Measurements from ENCODE around the gene COPS7A.
A peak's percentile ranks its signal among the peaks of the same experiment; 100 is the strongest.

DNA sequence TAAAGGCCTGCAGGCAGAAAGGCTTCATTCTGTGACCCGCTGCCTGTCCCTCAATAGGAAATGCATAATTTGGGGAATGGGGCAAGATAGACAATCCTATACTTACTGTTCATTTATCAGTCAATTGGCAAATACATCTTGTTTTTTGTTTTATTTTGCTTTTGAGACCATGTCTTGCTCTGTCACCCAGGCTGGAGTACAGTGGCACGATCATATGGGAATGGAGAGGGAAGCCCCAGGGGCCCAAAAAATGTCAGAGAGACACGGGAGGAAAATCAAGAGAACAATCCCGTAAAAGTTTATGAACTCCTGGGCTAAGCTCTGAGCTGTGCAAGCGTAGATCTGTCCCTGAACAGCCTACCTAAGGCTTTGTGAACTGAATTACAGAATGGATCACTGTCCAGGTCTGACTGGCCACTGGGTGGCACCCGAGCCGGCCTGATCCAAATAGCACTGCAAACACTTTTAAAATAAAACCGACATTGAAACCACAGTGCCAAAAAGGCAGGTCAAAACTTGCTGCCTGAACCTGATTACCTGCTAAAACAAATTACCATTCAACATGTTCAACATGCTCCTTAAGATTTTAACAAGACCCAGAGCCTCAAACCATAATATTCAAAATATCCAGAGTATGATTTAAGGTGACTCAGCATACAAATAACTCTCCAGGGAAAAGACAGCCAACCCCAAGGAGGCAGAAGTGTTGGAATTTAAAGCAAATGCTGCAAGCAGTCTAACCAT is 11.8 kb downstream of the COPS7A start:
- TF ChIP-seq, protein P1, sequence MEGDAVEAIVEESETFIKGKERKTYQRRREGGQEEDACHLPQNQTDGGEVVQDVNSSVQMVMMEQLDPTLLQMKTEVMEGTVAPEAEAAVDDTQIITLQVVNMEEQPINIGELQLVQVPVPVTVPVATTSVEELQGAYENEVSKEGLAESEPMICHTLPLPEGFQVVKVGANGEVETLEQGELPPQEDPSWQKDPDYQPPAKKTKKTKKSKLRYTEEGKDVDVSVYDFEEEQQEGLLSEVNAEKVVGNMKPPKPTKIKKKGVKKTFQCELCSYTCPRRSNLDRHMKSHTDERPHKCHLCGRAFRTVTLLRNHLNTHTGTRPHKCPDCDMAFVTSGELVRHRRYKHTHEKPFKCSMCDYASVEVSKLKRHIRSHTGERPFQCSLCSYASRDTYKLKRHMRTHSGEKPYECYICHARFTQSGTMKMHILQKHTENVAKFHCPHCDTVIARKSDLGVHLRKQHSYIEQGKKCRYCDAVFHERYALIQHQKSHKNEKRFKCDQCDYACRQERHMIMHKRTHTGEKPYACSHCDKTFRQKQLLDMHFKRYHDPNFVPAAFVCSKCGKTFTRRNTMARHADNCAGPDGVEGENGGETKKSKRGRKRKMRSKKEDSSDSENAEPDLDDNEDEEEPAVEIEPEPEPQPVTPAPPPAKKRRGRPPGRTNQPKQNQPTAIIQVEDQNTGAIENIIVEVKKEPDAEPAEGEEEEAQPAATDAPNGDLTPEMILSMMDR (IDR thresholded peaks at IDR 0.05), result peak in 5 of 6 experiments; percentile 44 to 81 (median 76)
- no peak for TF ChIP-seq POLR2A (IDR thresholded peaks at IDR 0.05)
